GM06990 (cell line): ENCODE results near the gene KIAA0232.
A peak's percentile ranks its signal among the peaks of the same experiment; 100 is the strongest.

Experiments
- DNase-seq: peaks from one replicate; pipeline ENCODE4 v3.0.0-alpha.2; 2011; ENCODE audit not compliant: insufficient read length; ENCODE audit errors: extremely low read depth
- H3K27me3 ChIP-seq: replicated peaks from 2 replicates; pipeline ENCODE4 v1.6.0; 2011; ENCODE audit warnings: low read length; ENCODE audit not compliant: control insufficient read depth, insufficient read depth
- H3K36me3 ChIP-seq: 2 replicates; pipeline ENCODE4 v1.5.1; 2011; ENCODE audit warnings: low read length; ENCODE audit not compliant: control insufficient read depth, insufficient read depth
- H3K4me3 ChIP-seq: replicated peaks from 2 replicates; pipeline ENCODE4 v1.5.1; 2011; ENCODE audit warnings: low read depth, mild to moderate bottlenecking, control low read depth, low read length
- TF ChIP-seq, protein P1 (sequence below): IDR thresholded peaks from 2 replicates; pipeline ENCODE4 v1.5.1; 2011; ENCODE audit warnings: low read length, control low read depth, mild to moderate bottlenecking, inconsistent platforms; ENCODE audit not compliant: insufficient read depth, poor library complexity, severe bottlenecking

Gene KIAA0232, protein sequence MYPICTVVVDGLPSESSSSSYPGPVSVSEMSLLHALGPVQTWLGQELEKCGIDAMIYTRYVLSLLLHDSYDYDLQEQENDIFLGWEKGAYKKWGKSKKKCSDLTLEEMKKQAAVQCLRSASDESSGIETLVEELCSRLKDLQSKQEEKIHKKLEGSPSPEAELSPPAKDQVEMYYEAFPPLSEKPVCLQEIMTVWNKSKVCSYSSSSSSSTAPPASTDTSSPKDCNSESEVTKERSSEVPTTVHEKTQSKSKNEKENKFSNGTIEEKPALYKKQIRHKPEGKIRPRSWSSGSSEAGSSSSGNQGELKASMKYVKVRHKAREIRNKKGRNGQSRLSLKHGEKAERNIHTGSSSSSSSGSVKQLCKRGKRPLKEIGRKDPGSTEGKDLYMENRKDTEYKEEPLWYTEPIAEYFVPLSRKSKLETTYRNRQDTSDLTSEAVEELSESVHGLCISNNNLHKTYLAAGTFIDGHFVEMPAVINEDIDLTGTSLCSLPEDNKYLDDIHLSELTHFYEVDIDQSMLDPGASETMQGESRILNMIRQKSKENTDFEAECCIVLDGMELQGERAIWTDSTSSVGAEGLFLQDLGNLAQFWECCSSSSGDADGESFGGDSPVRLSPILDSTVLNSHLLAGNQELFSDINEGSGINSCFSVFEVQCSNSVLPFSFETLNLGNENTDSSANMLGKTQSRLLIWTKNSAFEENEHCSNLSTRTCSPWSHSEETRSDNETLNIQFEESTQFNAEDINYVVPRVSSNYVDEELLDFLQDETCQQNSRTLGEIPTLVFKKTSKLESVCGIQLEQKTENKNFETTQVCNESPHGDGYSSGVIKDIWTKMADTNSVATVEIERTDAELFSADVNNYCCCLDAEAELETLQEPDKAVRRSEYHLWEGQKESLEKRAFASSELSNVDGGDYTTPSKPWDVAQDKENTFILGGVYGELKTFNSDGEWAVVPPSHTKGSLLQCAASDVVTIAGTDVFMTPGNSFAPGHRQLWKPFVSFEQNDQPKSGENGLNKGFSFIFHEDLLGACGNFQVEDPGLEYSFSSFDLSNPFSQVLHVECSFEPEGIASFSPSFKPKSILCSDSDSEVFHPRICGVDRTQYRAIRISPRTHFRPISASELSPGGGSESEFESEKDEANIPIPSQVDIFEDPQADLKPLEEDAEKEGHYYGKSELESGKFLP (N-terminal part only)

DNA sequence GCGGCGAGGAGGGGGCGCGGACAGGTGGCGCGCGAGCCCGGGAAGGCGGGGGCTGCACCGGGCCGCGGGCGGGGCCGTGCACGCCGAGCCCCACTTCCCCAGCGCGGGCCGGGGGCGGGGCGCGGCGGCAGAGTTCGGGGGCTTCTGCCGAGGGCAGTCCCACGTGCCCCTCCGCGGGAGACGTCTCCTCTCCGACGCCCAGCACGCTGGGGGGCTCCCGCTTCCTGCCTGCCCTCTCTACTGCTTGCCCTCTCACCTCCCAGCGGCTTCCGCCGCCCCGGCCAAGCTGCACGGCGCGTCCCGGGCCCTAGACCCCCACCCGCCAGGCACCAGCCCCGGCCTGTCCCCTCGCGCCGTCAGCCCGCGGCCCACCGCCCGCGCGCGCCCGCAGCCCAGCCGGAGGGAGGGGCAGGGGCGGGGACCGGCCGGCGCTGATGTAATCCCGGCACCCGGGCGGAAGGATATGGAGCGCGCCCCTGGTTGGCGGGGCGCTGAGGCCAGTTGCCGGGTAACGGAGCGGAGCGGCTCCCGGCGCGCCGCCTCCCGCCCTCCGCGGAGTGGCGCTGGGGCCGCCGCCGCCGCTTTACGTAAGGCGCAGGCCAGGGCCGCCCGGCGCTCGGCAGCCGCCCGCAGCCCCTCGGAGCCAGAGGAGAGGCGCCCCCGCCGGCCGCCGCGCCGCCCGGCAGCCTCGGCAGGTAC is at the start of gene KIAA0232:
Gene KIAA0232, plus strand, starts transcription at position 581 of the 699 bp plus-strand sequence. CDS start 41,727 bp downstream, outside the sequence.
- DNase-seq, result peak; percentile 95
- TF ChIP-seq, protein P1, sequence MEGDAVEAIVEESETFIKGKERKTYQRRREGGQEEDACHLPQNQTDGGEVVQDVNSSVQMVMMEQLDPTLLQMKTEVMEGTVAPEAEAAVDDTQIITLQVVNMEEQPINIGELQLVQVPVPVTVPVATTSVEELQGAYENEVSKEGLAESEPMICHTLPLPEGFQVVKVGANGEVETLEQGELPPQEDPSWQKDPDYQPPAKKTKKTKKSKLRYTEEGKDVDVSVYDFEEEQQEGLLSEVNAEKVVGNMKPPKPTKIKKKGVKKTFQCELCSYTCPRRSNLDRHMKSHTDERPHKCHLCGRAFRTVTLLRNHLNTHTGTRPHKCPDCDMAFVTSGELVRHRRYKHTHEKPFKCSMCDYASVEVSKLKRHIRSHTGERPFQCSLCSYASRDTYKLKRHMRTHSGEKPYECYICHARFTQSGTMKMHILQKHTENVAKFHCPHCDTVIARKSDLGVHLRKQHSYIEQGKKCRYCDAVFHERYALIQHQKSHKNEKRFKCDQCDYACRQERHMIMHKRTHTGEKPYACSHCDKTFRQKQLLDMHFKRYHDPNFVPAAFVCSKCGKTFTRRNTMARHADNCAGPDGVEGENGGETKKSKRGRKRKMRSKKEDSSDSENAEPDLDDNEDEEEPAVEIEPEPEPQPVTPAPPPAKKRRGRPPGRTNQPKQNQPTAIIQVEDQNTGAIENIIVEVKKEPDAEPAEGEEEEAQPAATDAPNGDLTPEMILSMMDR, result no peak

DNA sequence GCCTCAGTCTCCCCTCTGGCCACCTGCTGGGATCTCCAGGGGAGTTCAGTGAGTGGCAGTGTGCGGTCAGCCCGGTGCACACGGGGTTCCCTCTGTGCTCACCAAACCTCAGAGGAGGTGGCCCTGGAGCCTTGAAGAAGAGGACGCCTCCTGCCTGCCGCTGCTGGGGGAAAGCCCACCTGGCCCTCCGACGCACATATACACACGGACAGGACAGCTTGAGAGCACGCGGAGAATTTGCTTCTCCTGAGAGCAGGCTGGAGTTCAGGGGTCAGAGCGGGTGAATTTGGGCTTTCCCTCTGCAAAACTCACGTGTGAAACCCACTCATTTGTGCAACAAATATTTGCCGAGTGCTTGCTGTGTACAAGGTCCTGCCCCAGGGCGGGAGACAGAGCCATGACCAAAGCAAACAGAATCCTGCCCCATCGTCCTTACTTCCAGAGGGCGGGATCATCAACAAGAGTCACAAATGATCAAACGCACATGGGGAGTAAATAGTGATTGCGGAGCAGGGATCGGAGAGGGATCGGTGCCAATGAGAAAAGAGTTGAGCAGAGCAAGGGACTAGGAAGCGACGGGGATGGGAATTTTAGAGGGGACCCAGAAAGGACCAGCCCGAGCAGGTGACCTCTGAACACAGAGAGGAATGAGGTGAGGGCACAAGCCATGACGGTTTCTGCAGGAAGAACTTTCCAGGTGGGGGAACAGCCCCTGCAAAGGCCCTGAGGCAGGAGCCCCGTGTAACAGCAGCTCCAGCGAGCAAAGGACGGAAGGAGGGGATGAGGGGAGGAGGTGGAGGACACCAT is 49.0 kb upstream of the KIAA0232 start:
- no peaks in the 10 kb centered on the region for H3K36me3 ChIP-seq

More for the DNA sequence above, at the start of gene KIAA0232:
- no peaks in the 10 kb centered on the region for H3K36me3 ChIP-seq
- no peaks in the 10 kb centered on the region; the same call in 1 of the 2 replicates for H3K27me3 ChIP-seq
- peak within 1 kb of the TSS; percentile 85 for H3K4me3 ChIP-seq

DNA sequence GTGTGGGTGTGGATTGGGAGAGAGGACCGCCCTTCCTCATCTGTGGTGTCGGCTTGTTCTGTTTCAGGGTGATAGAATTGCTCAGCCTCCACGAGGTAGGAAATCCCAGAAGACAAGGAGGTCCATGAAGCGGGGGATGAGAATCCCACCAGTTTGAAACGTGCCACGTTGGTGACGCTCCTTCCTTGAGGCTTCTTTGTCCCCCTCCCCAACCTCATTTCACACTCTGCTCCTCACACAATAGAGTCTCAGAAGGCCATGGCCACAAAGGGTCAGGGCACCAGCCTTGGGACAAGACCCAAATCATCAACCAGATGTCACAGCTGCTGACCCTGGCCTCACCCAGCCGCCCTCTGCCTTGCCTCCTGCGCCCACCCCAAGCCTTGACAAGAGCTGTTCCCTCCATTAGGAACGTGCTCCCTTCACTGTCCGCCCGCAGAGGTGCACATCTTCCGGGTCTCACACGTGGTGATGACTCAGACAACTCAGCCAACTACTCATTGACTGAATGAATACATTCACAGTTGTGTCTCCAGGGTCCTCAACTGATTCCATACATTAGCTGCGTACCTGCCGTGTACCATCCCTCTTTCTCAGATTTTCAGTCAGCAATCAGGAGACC is 48.3 kb upstream of the KIAA0232 start:
- no peak overlapping the region for H3K4me3 ChIP-seq
- no peaks in the 10 kb centered on the region for H3K36me3 ChIP-seq
- no peaks in the 10 kb centered on the region for H3K27me3 ChIP-seq
- TF ChIP-seq, protein P1, result no peak
- no peak for DNase-seq

More for the DNA sequence above, 49.0 kb upstream of the KIAA0232 start:
- Histone ChIP-seq H3K27me3 (no peaks in the 10 kb centered on the region), H3K4me3 (no peak overlapping the region)
- no peak for DNase-seq
- TF ChIP-seq, protein P1, result no peak

DNA sequence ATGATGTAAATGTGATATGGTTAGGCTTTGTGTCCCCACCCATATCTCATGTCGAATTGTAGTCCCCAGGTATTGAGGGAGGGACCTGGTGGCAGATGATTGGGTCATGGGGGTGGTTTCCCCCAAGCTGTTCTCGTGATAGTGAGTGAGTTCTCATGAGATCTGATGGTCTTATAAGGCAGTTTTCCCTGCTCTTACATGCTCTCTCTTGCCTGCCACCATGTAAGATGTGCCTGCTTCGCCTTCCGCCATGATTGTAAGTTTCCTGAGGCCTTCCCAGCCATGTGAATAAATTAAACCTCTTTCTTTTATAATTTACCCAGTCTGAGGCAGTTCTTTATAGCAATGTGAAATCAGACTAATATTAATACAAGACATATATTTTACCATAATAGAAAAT is 42.6 kb upstream of the KIAA0232 start:
- Histone ChIP-seq H3K27me3 (no peaks in the 10 kb centered on the region), H3K4me3 (no peak overlapping the region), H3K36me3 (no peaks in the 10 kb centered on the region)
- TF ChIP-seq, protein P1, result no peak
- no peak for DNase-seq
